ENCODE results near the gene IGF2BP1.

Gene IGF2BP1

DNA sequence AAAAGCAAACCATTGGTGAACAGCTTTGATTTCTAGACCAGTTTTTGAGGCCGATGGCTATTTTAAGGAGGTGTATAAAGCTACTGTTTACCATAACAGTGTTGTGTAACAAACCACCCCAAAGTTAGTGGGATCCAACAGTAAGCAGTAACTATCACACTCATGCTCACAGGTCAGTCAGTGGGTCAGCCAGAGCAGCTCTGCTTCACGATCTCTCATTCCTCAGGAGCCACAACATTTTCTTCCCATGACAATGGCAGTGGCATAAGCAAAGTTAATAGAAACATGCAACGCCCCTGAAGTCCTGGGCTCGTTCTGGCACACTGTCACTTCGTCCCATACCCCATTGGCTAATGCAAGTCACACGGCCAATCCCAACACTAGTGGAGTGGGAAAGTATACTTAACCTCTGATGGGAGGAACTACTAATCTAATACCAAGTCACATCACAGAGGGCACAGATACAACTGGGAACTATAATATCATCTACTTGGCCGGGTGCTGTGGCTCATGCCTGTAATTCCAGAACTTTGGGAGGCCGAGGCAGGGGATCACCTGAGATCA, 107.4 kb downstream of the IGF2BP1 start:
- no peak for DNase-seq
